BJ (cell line): Measurements from ENCODE around the gene JPT1. TPM values are rescaled to one million over a fixed set of nuclear protein-coding genes. Genes with fewer than 3 reads are reported as not detected.
A peak's percentile ranks its signal among the peaks of the same experiment; 100 is the strongest.

Experiments
- CTCF ChIA-PET: fragments of 350-600 bp; formaldehyde crosslinking; extraction: SDS; loops from one replicate; lab custom pipeline; 2021; ENCODE audit warnings: antibody characterized with exemption, inconsistent platforms; lab: Yijun Ruan, JAX
- POLR2A ChIA-PET: fragments of 300-600 bp; sonication (Branson Sonifier 250); formaldehyde crosslinking; extraction: SDS; loops from one replicate; lab custom pipeline; 2021; ENCODE audit warnings: antibody characterized with exemption; lab: Charles Lee
- DNase-seq: peaks from one replicate; pipeline ENCODE4 v3.0.0-alpha.2; 2011; ENCODE audit warnings: low read depth
- H3K27me3 ChIP-seq: 2 replicates; pipeline ENCODE4 v1.6.0; 2011; ENCODE audit warnings: low read length; ENCODE audit not compliant: control insufficient read depth, insufficient read depth
- H3K36me3 ChIP-seq: 2 replicates; pipeline ENCODE4 v1.5.1; 2011; ENCODE audit warnings: low read length; ENCODE audit not compliant: control insufficient read depth, insufficient read depth
- H3K4me3 ChIP-seq: 2 replicates; pipeline ENCODE4 v1.5.1; 2011; ENCODE audit warnings: low read depth, mild to moderate bottlenecking, control low read depth, low read length
- polyA plus RNA-seq: library from polyadenylated mRNA; depleted of rRNA; stranded (reverse); fragments of >200 nt; gene quantifications from 2 replicates; pipeline ENCODE4 v1.2.3, GENCODE V29; 2011; rRNA removed
- small RNA-seq: library from RNA; depleted of rRNA; stranded (forward); fragments of <200 nt; gene quantifications from one replicate; pipeline ENCODE3, GENCODE V24; 2012; ENCODE audit warnings: low replicate concordance, low read depth; ENCODE audit not compliant: insufficient read length
- TF ChIP-seq, protein P1 (sequence below): IDR thresholded peaks from 2 replicates; pipeline ENCODE4 v1.5.1; 2011; ENCODE audit warnings: low read depth, mild to moderate bottlenecking, control low read depth, inconsistent platforms, low read length, moderate library complexity; ENCODE audit not compliant: insufficient read depth

Gene JPT1
- polyA plus RNA-seq, 1 experiment = 111 TPM

DNA sequence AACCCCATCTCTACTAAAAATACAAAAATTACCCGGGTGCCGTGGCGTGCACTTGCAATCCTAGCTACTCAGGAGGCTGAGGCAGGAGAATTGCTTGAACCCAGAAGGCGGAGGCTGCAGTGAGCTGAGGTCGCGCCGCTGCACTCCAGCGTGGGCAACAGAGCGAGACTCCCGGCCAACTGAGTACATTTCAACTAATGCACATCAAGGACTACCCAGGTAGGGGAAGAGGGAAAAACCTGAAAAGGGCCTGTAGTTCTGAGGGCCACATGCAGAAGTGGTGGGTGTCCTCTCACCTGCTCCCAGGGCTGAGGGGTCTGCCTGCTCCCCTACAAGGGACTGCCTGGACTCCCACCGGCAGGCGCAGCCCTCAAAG lies 67.1 kb downstream of the JPT1 start:
- ChIA-PET CTCF (interaction anchor here (0.5 to 1.4 kb wide), 6 partner anchors 10 to 115 kb away, joined by 3 to 7 read pairs (median 4); no protein-coding TSS in a partner anchor), POLR2A (interaction anchor here (0.9 to 1.3 kb wide), 2 partner anchors 9 to 28 kb away, joined by 4 to 5 read pairs; no protein-coding TSS in a partner anchor)
- TF ChIP-seq, protein P1, sequence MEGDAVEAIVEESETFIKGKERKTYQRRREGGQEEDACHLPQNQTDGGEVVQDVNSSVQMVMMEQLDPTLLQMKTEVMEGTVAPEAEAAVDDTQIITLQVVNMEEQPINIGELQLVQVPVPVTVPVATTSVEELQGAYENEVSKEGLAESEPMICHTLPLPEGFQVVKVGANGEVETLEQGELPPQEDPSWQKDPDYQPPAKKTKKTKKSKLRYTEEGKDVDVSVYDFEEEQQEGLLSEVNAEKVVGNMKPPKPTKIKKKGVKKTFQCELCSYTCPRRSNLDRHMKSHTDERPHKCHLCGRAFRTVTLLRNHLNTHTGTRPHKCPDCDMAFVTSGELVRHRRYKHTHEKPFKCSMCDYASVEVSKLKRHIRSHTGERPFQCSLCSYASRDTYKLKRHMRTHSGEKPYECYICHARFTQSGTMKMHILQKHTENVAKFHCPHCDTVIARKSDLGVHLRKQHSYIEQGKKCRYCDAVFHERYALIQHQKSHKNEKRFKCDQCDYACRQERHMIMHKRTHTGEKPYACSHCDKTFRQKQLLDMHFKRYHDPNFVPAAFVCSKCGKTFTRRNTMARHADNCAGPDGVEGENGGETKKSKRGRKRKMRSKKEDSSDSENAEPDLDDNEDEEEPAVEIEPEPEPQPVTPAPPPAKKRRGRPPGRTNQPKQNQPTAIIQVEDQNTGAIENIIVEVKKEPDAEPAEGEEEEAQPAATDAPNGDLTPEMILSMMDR = no peak
- H3K27me3 ChIP-seq = no peaks in the 10 kb centered on the region
- H3K4me3 ChIP-seq = peak overlapping the region; percentile 69
- no peaks in the 10 kb centered on the region for H3K36me3 ChIP-seq
- no peak for DNase-seq

DNA sequence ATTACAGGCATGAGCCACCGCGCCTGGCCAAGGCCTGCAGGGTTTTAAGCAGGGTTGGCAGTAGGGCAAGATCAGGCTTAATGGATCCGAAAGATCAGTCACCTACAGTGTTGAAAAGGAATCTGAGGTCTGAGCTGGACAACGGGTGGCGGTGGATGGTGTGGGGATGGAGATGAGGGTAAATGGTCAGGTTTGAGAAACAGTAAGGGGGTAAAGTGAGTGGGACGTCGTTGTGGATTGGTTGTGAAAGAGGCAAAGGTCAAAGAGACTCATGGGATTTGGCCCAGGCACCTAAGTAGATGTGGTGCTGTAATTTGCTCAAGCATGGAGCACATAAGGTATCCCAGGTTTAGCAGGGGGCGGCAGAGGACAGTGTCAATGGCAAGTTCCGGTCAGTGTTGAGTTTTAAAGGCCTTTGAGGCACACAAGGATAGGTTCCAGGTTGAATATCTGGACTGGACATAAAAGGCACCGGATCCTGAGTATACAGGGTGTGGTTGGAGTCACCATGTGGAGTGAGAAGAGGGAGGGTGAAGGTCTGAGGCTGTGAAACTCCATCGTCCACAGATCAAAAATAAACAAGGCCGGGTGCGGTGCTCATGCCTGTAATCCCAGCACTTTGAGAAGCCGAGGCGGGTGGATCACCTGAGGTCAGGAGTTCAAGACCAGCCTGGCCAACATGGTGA lies 67.7 kb downstream of the JPT1 start:
- TF ChIP-seq, protein P1 = no peak
- POLR2A ChIA-PET = no interaction called here
- no peak for DNase-seq
- H3K27me3 ChIP-seq = no peaks in the 10 kb centered on the region
- H3K4me3 ChIP-seq = no peak overlapping the region
- CTCF ChIA-PET = interaction anchor here (1.3 to 1.4 kb wide), 3 partner anchors 19 to 115 kb away, joined by 3 to 7 read pairs (median 4); no protein-coding TSS in a partner anchor
- H3K36me3 ChIP-seq = no peaks in the 10 kb centered on the region

Small RNA genes within 50 kb of the gene (small RNA-seq; reads per million reads assigned to genes)
- gene RF00019 = not detected

Other genes with a start within 250 kb of the JPT1 start
- not detected in 2 replicates for gene USH1G, start 231.3 kb downstream of the JPT1 start, polyA plus RNA-seq
- gene OTOP2, start 230.2 kb downstream of the JPT1 start, polyA plus RNA-seq = not detected in 2 replicates
- gene OTOP3, start 218.6 kb downstream of the JPT1 start, polyA plus RNA-seq = not detected in 2 replicates
- 1.7 and 1.8 TPM in 2 replicates for gene HID1, start 181.8 kb downstream of the JPT1 start, polyA plus RNA-seq
- gene CDR2L, start 166.9 kb downstream of the JPT1 start, polyA plus RNA-seq = 12.5 and 19.6 TPM in 2 replicates
- 44.2 and 50.8 TPM in 2 replicates for gene MRPL58, start 141.8 kb downstream of the JPT1 start, polyA plus RNA-seq
- 160 and 304 TPM in 2 replicates for gene ATP5PD, start 107.5 kb downstream of the JPT1 start, polyA plus RNA-seq
- gene KCTD2, start 107.3 kb downstream of the JPT1 start, polyA plus RNA-seq = 23.5 and 28.0 TPM in 2 replicates
- 8.7 and 18.3 TPM in 2 replicates for gene SLC16A5, start 66.6 kb downstream of the JPT1 start, polyA plus RNA-seq
- 5.7 and 6.9 TPM in 2 replicates for gene ARMC7, start 44.5 kb downstream of the JPT1 start, polyA plus RNA-seq
- 38.3 and 61.8 TPM in 2 replicates for gene NT5C, start 22.8 kb downstream of the JPT1 start, polyA plus RNA-seq
- gene SUMO2, start 28.4 kb upstream of the JPT1 start, polyA plus RNA-seq = 131 and 304 TPM in 2 replicates
- gene NUP85, start 51.2 kb upstream of the JPT1 start, polyA plus RNA-seq = 45.4 and 74.1 TPM in 2 replicates
- gene GGA3, start 107.1 kb upstream of the JPT1 start, polyA plus RNA-seq = 18.7 and 27.6 TPM in 2 replicates
- 66.3 and 69.1 TPM in 2 replicates for gene MRPS7, start 107.4 kb upstream of the JPT1 start, polyA plus RNA-seq
- gene MIF4GD, start 116.7 kb upstream of the JPT1 start, polyA plus RNA-seq = 20.2 and 29.0 TPM in 2 replicates
- 8.3 and 12.0 TPM in 2 replicates for gene SLC25A19, start 134.9 kb upstream of the JPT1 start, polyA plus RNA-seq